ENCODE results near the gene SNX12. TPM values are rescaled to one million over a fixed set of nuclear protein-coding genes. Genes with fewer than 3 reads are reported as not detected.

The SNX12 gene
- total and polyA plus RNA-seq, 2 experiments from 2014 or later: 28.5 to 75.3 TPM

GRCh38 chrX:71052721-71053120, 15.4 kb downstream of the SNX12 start:
- no peaks in the 10 kb centered on the region for H3K36me3 Mint-ChIP-seq (ENCODE audit: low read depth)
- Histone ChIP-seq H3K4me1 (ENCODE audit: insufficient read depth) (0 out of 2 replicates have a peak, but pooled peaks cover 4% of the 10 kb centered on the region), H3K27ac (ENCODE audit: low read depth) (peak overlapping the region; percentile 65; the same call in 1 of the 2 replicates), H3K4me2 (peak overlapping the region; percentile 74), H4K20me1 (replicated peaks; ENCODE audit: insufficient read depth) (no peaks in the 10 kb centered on the region), H3K9me2 (ENCODE audit: insufficient read depth) (no peaks in the 10 kb centered on the region), H3K27me3 (ENCODE audit: insufficient read depth) (no peaks in the 10 kb centered on the region), H3K4me3 (peak overlapping the region; percentile 56), H3K79me2 (replicated peaks; ENCODE audit: insufficient read depth) (no peaks in the 10 kb centered on the region), H3K36me3 (ENCODE audit: insufficient read depth) (no peaks in the 10 kb centered on the region), H2AFZ (no peak overlapping the region), H3F3A (replicated peaks; ENCODE audit: low read depth) (no peaks in the 10 kb centered on the region)
- DNase-seq (ENCODE audit: low spot score) (peak; percentile 11), ATAC-seq (peak; percentile 27)
- H3K9me3 Mint-ChIP-seq: no peaks in the 10 kb centered on the region
- H3K4me1 Mint-ChIP-seq: peaks cover 4% of the 10 kb centered on the region; the same call in 2 of the 3 replicates
- no peaks in the 10 kb centered on the region for H3K27me3 Mint-ChIP-seq (ENCODE audit: insufficient read depth, low read depth, poor library complexity)
- peak overlapping the region; percentile 83 for H3K4me3 Mint-ChIP-seq
- TF ChIP-seq ZNF462 (CRISPR knock-in tag; IDR thresholded peaks at IDR 0.05) (no peak), ZNF331 (CRISPR knock-in tag; IDR thresholded peaks at IDR 0.05; ENCODE audit: low read depth) (no peak), EZH2 (IDR thresholded peaks at IDR 0.05; ENCODE audit: low read depth, unreplicated experiment) (no peak), POLR2AphosphoS5 (IDR thresholded peaks at IDR 0.05; ENCODE audit: low read depth) (no peak), EZH2phosphoT487 (IDR thresholded peaks at IDR 0.05; ENCODE audit: unreplicated experiment) (no peak), CTCF (conservative IDR thresholded peaks at IDR 0.05; ENCODE audit: low read depth in 2 of 2) (no peak), JUNB (IDR thresholded peaks at IDR 0.05; ENCODE audit: unreplicated experiment) (no peak), ETS1 (IDR thresholded peaks at IDR 0.05) (no peak), CREB1 (CRISPR knock-in tag; IDR thresholded peaks at IDR 0.05; ENCODE audit: low read depth) (no peak), ZNF114 (CRISPR knock-in tag; IDR thresholded peaks at IDR 0.05) (no peak), NANOG (IDR thresholded peaks at IDR 0.05; ENCODE audit: borderline replicate concordance) (no peak)
- TF ChIP-seq, protein P1, sequence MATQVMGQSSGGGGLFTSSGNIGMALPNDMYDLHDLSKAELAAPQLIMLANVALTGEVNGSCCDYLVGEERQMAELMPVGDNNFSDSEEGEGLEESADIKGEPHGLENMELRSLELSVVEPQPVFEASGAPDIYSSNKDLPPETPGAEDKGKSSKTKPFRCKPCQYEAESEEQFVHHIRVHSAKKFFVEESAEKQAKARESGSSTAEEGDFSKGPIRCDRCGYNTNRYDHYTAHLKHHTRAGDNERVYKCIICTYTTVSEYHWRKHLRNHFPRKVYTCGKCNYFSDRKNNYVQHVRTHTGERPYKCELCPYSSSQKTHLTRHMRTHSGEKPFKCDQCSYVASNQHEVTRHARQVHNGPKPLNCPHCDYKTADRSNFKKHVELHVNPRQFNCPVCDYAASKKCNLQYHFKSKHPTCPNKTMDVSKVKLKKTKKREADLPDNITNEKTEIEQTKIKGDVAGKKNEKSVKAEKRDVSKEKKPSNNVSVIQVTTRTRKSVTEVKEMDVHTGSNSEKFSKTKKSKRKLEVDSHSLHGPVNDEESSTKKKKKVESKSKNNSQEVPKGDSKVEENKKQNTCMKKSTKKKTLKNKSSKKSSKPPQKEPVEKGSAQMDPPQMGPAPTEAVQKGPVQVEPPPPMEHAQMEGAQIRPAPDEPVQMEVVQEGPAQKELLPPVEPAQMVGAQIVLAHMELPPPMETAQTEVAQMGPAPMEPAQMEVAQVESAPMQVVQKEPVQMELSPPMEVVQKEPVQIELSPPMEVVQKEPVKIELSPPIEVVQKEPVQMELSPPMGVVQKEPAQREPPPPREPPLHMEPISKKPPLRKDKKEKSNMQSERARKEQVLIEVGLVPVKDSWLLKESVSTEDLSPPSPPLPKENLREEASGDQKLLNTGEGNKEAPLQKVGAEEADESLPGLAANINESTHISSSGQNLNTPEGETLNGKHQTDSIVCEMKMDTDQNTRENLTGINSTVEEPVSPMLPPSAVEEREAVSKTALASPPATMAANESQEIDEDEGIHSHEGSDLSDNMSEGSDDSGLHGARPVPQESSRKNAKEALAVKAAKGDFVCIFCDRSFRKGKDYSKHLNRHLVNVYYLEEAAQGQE (IDR thresholded peaks at IDR 0.05; ENCODE audit: unreplicated experiment): no peak
- H3K27ac Mint-ChIP-seq: no peak overlapping the region
